Lung (tissue), 12 donors: ENCODE measurements around the gene HUWE1. TPM values are rescaled to one million over a fixed set of nuclear protein-coding genes. Genes with fewer than 3 reads are reported as not detected.

Experiments
- ATAC-seq: fragments of 200-7000 bp; cut with Tn5 transposase; one replicate; pipeline ENCODE4 v1.9.1; 2020; ENCODE audit warnings: moderate number of reproducible peaks; ENCODE audit not compliant: insufficient read depth, low FRiP score
- DNase-seq, 3 donors: peaks; one replicate each; pipeline ENCODE4 v3.0.0-alpha.2; 2013 to 2017
- H3K27ac ChIP-seq, 2 donors: one replicate each; pipeline ENCODE4 v1.5.1; 2013; ENCODE audit warnings: mild to moderate bottlenecking in 2 of 2, moderate library complexity in 2 of 2, control low read depth in 1 of 2, inconsistent platforms in 1 of 2, low read depth in 1 of 2, low read length in 1 of 2
- H3K27me3 ChIP-seq, 3 donors: one replicate each; pipeline ENCODE4 v1.5.1; 2013; ENCODE audit warnings: low read length in 2 of 3; ENCODE audit not compliant: control insufficient read depth in 3 of 3, insufficient read depth in 3 of 3
- H3K36me3 ChIP-seq, 4 donors: one replicate each; pipeline ENCODE4 v1.5.1; 2013; ENCODE audit warnings: low read length in 4 of 4, mild to moderate bottlenecking in 1 of 4, moderate library complexity in 1 of 4; ENCODE audit not compliant: control insufficient read depth in 4 of 4, insufficient read depth in 4 of 4
- H3K4me1 ChIP-seq, 5 donors: one replicate each; pipeline ENCODE4 v1.5.1; 2013; ENCODE audit warnings: low read length in 5 of 5, mild to moderate bottlenecking in 2 of 5, moderate library complexity in 1 of 5; ENCODE audit not compliant: control insufficient read depth in 5 of 5, insufficient read depth in 5 of 5
- H3K4me3 ChIP-seq: one replicate; pipeline ENCODE4 v1.5.1; 2013; ENCODE audit warnings: mild to moderate bottlenecking, control low read depth, moderate library complexity
- H3K9ac ChIP-seq, 2 donors: one replicate each; pipeline ENCODE4 v1.5.1; 2013; ENCODE audit warnings: low read length in 2 of 2, control low read depth in 1 of 2; ENCODE audit not compliant: insufficient read depth in 1 of 2
- H3K9me3 ChIP-seq, 4 donors: one replicate each; pipeline ENCODE4 v1.5.1; 2013; ENCODE audit warnings: low read length in 3 of 4, mild to moderate bottlenecking in 1 of 4, moderate library complexity in 1 of 4; ENCODE audit not compliant: control insufficient read depth in 4 of 4, insufficient read depth in 3 of 4
- WGBS, 2 donors: extraction: QIAGEN DNeasy Blood & Tissue Kit; methylation state at CpG; one replicate each; pipeline ENCODE4 v1.1.7; 2013; 5-methylcytosine and 5-hydroxymethylcytosine counted together
- polyA plus RNA-seq, 2 donors: library from polyadenylated mRNA; stranded (reverse); fragments of 200-250 nt; gene quantifications; one replicate each; pipeline ENCODE4 v1.2.1, GENCODE V29; 2013
- total RNA-seq, 2 donors: library from RNA; depleted of rRNA in 1 of 2; stranded (reverse); fragments of >200 nt in 1 of 2; gene quantifications; one replicate each; pipeline ENCODE4 v1.2.1, GENCODE V29; 2014 to 2021
- TF ChIP-seq, protein P1 (sequence below): IDR thresholded peaks from 2 replicates; pipeline ENCODE4 v1.5.1; 2012; ENCODE audit warnings: mild to moderate bottlenecking; ENCODE audit errors: control extremely low read depth, extremely low read depth
- donor health status: control.
- donor health status: control.
- donor health status: Bipolar disorder and iron deficiency.
- donor health status: healthy.
- donor health status: DM: yes; HTN: yes; CAD: no.

The HUWE1 gene
- total and polyA plus RNA-seq, 4 donors: 26.0 to 185 (median 76.5) TPM

DNA sequence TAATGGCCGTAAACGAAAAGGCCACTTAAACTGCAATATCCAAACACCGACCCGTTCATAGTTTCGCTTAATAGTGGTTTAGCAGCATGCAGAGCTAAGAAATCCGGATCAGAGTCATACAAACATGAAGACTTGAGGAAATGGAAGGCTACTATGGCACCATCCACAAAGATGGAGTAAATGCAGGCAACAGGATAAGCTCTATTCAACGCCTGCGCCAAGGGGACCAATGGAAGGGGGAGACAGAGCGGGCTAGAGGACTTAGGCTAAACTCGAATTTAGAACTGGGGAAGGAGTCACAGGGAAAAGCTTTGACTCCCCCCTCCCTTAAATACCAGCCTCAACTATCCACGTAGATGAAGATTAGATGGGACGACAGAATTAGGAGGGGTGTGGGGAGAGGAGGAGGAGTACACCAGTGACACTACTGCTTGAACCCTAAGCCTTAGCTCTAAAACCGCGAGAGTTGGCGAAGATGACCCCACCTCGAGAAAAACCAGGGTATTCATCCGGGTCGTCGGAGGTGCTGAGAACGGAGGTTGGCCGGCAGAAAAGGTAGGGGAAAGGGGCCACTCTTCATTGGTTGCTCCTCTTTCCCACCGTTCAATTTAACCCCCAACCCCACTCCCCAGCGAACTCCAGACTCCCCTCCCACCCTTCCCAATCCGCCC lies 3.5 kb downstream of the HUWE1 start:
- Histone ChIP-seq H3K9me3 (peaks cover 0 to 5% (median 0%) of the 10 kb centered on the region in 4 donors), H3K27ac (peak overlapping the region; percentile 86 to 93), H3K4me3 (peak overlapping the region; percentile 67), H3K4me1 (peaks cover 0 to 5% (median 0%) of the 10 kb centered on the region in 5 donors), H3K27me3 (peaks cover 0 to 5% (median 4%) of the 10 kb centered on the region in 3 donors), H3K9ac (peak overlapping the region; percentile 72 to 83), H3K36me3 (peaks cover 0 to 10% (median 0%) of the 10 kb centered on the region in 4 donors)
- ATAC-seq (no peak), DNase-seq (peak; percentile 46 to 59 (median 52))
- WGBS, 2 donors: 3 to 36% methylated on average over 23 to 24 of the region's 24 CpGs
- TF ChIP-seq, protein P1, sequence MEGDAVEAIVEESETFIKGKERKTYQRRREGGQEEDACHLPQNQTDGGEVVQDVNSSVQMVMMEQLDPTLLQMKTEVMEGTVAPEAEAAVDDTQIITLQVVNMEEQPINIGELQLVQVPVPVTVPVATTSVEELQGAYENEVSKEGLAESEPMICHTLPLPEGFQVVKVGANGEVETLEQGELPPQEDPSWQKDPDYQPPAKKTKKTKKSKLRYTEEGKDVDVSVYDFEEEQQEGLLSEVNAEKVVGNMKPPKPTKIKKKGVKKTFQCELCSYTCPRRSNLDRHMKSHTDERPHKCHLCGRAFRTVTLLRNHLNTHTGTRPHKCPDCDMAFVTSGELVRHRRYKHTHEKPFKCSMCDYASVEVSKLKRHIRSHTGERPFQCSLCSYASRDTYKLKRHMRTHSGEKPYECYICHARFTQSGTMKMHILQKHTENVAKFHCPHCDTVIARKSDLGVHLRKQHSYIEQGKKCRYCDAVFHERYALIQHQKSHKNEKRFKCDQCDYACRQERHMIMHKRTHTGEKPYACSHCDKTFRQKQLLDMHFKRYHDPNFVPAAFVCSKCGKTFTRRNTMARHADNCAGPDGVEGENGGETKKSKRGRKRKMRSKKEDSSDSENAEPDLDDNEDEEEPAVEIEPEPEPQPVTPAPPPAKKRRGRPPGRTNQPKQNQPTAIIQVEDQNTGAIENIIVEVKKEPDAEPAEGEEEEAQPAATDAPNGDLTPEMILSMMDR: no peak

DNA sequence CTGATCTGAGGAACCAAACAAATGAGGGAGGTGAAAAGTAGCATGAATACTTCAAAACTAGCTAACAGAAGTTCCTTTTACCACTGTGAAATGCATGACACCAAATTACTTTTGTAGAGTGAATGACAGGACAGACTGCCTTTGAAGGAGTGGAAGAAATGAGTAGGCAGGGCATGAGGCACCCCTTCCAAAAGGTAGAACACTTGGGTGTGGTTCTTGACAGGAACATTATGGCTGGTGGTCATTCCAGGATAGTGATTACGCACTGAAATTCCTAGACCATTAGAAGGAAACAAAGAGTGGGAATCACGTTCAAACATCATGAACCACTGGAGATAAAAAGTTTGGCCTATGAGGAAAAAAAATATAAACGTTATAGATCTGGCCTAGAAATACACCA lies 4.9 kb downstream of the HUWE1 start:
- Histone ChIP-seq H3K36me3 (peaks cover 0 to 10% (median 4%) of the 10 kb centered on the region in 4 donors), H3K9me3 (peaks cover 0 to 5% (median 0%) of the 10 kb centered on the region in 4 donors), H3K27ac (no peak overlapping the region), H3K4me3 (no peak overlapping the region), H3K27me3 (peaks cover 0 to 5% (median 0%) of the 10 kb centered on the region in 3 donors), H3K9ac (no peak overlapping the region), H3K4me1 (peaks cover 0 to 9% (median 0%) of the 10 kb centered on the region in 5 donors)
- 63 to 66% methylated on average over 3 of the region's 3 CpGs for WGBS, 2 donors
- DNase-seq: no peak
- TF ChIP-seq, protein P1: no peak
- no peak for ATAC-seq

DNA sequence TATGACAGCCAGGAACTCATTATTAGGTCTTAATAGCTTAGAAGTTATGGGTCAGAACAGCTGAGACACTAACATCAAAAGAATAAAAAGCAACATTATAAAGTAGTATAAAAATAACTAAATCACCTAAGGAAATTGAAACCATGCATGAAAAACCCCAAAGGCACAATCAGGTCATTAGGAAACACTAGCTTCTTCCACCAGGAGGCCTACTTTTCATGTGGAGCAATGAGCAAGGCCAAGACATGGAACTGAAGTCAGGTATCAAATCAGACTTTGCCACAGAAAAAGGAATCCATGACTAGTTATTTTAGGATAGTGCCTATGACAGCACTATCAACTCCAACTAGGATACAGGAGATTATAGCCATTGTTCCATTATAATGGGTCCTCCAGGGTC lies 7.9 kb downstream of the HUWE1 start:
- H3K9me3 ChIP-seq: peaks cover 0 to under 1% (median 0%) of the 10 kb centered on the region in 4 donors
- TF ChIP-seq, protein P1: no peak
- H3K9ac ChIP-seq: no peak overlapping the region
- H3K36me3 ChIP-seq: peaks cover 0 to 15% (median 4%) of the 10 kb centered on the region in 4 donors
- DNase-seq (no peak), ATAC-seq (no peak)
- H3K27me3 ChIP-seq: peaks cover 0 to 10% (median 7%) of the 10 kb centered on the region in 3 donors
- peaks cover 0 to 14% (median 0%) of the 10 kb centered on the region in 5 donors for H3K4me1 ChIP-seq
- no peak overlapping the region for H3K4me3 ChIP-seq
- H3K27ac ChIP-seq: no peak overlapping the region
